ENCODE data around the gene DCC.

DNA sequence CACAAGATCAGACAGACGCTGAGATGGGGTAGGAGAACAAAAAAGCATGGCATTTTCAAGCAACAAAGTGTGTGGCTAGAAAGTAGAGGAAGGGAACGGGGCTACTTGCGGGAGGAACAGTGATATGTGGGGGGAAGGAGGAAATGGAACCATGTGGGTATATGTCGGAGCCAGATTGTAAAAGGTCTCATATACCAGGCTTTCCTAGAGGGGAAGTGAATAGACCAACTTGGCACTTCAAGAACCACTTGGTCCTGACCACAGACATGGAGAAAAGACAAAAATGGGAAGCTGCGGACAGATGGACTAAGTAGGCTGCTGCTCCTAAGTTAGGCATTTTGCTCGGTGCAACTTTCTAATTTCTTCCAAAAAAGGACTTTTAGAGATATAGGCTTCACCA, 196.0 kb downstream of the DCC start:
- TF ChIP-seq, protein P1, sequence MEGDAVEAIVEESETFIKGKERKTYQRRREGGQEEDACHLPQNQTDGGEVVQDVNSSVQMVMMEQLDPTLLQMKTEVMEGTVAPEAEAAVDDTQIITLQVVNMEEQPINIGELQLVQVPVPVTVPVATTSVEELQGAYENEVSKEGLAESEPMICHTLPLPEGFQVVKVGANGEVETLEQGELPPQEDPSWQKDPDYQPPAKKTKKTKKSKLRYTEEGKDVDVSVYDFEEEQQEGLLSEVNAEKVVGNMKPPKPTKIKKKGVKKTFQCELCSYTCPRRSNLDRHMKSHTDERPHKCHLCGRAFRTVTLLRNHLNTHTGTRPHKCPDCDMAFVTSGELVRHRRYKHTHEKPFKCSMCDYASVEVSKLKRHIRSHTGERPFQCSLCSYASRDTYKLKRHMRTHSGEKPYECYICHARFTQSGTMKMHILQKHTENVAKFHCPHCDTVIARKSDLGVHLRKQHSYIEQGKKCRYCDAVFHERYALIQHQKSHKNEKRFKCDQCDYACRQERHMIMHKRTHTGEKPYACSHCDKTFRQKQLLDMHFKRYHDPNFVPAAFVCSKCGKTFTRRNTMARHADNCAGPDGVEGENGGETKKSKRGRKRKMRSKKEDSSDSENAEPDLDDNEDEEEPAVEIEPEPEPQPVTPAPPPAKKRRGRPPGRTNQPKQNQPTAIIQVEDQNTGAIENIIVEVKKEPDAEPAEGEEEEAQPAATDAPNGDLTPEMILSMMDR (conservative IDR thresholded peaks at IDR 0.05; ENCODE audit: low read length), result no peak
- TF ChIP-seq EZH2phosphoT487 (IDR thresholded peaks at IDR 0.05; ENCODE audit: borderline replicate concordance), result no peak

Measured in Loucy (cell line).